ENCODE results near the gene CDC42BPA.
"Not testable (repeated sequence)": the region's sequence is repeated elsewhere in the genome, so short reads cannot be mapped to it uniquely, and the experiment has no call there.

The CDC42BPA gene

DNA sequence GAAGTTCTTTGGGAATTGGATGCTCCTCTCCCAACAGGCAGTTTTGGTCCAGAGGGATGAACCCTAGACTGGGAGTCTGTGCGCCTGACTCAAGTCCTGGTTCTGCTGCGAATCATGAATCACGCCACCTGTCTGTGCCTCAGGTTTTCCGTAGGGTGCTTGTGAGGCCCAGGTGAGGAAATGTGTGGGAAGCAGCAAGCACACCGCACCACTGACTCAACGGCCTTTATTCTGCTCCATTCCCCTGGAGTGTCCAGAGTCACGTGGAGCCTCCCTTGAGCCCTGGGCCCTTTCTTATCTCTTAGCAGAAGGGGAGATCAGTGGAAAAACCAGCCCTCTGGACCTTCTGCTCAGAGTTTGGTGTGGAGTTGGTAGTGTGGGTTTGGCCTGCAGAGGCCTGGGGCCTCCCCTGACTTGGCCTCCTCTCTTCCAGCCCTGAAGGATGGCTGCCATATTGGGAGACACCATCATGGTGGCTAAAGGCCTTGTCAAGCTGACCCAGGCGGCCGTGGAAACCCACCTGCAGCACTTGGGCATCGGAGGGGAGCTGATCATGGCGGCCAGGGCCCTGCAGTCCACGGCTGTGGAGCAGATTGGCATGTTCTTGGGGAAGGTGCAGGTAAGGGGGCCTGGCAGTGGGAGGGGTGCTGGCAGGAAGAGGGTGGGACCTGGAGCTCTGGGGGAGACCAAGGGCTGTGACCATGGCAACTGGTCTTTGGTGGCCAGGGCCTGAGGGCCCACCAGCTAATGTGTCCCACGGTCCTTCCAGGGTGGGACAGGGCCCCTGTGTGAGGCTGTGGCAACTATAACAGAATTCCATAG, 357.1 kb downstream of the CDC42BPA start:
- no peak for DNase-seq (ENCODE audit: low read depth)

DNA sequence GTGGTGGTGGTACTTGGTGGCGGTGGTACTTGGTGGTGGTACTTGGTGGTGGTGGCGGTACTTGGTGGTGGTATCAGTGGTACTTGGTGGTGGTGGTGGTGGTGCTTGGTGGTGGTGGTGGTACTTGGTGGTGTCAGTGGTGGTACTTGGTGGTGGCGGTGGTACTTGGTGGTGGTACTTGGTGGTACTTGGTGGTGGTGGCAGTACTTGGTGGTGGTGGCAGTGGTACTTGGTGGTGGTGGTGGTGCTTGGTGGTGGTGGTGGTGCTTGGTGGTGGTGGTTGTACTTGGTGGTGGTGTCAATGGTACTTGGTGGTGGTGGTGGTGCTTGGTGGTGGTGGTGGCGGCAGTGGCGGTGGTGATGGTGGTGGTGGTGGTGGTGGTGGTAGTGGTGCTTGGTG, 358.0 kb downstream of the CDC42BPA start:
- DNase-seq (ENCODE audit: low read depth) = no peak

DNA sequence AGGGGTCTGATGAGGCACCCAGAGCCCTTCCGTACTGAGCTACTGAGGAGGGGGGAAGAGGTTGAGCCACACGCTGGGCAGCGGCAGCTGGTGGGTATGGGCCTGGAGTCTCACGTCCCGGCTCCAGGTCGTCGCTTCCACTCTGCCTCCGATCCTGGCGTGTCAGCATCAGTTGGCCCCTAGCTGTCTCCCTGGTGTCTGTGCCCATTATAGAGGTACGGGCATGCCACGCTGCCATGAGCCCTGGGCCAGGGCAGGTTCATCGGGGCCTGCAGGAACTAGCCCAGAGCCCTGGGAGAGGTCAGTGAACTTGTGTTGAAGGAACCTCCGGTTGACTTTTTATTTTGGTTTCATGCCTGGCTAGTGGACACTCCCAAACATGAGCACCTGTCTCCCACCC, 360.0 kb downstream of the CDC42BPA start:
- DNase-seq (ENCODE audit: low read depth) = no peak

DNA sequence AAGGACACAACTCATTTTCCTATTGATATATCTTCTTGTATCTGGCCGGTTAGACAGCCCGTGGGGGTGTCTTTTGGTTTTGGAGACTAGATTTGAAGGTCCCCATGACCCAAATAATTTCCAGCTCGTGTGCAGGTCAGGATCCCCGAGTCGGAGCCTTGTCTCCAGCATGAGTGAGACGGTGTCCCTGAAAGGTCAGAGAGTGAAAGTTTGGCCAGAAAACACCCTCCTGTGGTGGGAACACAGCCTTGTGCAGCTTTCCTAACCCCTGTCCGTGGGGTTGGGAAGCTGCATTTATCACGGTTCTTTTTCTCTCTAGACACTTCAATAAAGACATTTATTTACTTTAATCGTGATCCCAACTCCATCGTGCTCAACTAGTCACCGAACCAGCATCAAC, 360.6 kb downstream of the CDC42BPA start:
- no peak for DNase-seq (ENCODE audit: low read depth)

DNA sequence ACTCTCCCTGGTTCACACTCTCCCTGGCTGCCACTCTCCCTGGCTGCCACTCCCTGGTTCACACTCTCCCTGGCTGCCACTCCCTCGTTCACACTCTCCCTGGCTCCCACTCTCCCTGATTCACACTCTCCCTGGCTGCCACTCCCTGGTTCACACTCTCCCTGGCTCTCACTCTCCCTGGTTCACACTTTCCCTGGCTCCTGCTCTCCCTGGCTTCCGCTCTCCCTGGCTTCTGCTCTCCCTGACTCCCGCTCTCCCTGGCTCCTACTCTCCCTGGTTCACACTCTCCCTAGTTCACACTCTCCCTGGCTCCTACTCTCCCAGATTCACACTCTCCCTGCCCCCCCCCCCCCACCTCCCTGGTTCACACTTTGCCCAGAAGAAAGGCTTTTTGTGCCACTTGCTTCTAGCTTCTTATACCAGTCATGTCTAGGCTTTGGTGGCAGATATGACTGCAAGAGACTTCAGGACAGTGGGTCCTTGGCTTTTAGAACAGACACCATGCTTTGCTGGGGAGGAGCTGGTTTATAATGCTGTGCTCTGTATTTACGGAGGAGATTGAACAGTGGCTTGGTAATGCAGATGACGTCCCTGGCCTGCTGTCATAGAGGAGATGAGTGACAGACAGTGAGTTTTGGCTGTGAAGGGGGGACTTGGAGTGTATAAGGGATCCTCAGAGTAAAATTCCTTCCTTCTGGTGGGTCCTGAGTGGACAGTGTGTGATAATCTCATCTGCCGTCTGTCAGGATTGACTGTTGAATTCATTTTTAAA, 361.2 kb downstream of the CDC42BPA start:
- DNase-seq (ENCODE audit: low read depth) = no peak

DNA sequence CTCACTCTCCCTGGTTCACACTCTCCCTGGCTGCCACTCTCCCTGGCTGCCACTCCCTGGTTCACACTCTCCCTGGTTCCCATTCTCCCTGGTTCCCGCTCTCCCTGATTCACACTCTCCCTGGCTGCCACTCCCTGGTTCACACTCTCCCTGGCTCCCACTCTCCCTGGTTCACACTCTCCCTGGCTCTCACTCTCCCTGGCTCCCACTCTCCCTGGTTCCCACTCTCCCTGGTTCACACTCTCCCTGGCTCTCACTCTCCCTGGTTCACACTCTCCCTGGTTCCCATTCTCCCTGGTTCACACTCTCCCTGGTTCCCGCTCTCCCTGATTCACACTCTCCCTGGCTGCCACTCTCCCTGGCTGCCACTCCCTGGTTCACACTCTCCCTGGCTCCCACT, 362.4 kb downstream of the CDC42BPA start:
- not testable (repeated sequence) for DNase-seq (ENCODE audit: low read depth)

DNA sequence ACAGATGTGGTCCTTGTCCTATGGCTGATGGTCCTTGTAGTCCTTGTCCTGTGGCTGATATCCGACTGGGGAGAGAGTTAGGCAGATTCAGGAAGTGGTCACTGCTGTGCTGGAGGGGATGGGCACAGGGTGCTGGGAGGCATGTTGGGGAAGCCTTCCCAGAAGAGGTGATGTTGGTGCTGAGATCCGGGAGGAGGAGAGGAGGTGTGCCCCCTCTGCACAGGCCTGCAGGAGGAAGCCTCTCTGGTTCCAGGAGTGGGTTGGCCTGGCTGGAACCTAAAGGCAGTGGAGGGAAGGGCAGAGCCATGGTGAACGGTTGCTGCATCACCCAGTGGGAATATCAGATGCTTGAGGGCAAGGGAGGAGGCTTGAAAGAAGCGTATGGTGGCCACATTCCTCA, 363.5 kb downstream of the CDC42BPA start:
- no peak for DNase-seq (ENCODE audit: low read depth)

DNA sequence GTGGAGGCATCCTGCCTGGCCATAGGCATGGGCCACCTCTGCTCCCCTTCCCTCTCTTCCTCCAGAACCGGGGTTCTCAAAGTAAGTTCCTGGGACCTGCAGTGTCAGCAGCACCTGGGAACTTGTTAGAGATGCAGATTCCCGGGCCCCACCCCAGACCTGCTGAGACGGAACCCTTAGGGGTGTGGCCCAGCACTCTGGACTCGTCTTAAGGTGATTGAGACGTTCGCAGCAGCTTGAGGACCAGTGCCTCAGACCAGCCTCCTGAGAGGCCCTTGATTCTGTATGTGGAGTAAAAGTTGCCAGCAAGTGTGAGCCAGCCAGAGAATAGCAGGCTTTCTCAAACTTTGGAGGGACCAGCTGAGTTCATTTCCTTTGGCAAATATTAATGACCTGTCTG, 364.0 kb downstream of the CDC42BPA start:
- no peak for DNase-seq (ENCODE audit: low read depth)

DNA sequence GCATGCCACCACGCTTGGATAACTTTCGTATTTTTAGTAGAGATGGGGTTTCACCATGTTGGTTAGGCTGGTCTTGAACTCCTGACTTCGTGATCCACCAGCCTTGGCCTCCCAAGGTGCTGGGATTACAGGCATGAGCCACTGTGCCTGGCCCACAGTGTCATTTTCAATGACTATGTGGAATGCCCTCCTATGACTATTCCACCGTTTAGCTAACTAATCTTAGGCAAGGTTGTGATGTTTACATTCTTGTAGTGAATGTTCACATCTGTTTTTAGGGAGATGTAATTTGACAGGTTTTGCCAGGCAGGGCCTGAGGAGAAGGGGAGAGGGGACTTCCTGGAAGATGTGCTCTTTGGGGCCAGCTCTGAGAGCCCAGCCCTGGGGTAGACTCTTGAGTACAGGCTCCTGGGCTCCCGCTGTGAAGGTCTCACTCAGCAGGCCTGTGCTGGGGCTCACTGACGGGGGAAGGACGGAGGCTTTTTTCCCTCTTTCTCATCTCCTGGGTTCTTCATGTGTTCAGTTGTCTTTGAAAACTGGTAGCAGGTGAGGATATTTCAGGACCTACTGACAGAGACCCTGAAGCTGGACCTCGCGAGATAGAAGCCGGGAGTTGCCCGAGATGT, 365.0 kb downstream of the CDC42BPA start:
- DNase-seq (ENCODE audit: low read depth) = peak; percentile 32

DNA sequence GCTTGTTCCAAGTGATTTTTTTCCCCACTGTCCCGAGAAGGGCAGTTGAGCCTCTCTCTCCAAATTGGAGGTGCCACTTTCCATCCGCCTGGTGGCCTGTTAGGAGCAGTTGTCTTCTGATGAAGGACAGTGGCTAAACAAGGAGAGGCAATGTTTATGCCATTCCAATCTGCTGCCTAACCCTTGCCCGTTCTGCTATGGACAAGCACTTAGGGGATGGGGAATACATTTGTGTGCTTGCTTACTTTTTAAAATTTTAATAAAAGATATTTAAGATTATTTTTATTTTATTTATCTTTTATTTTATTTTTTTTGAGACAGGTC, 366.2 kb downstream of the CDC42BPA start:
- DNase-seq (ENCODE audit: low read depth) = no peak

DNA sequence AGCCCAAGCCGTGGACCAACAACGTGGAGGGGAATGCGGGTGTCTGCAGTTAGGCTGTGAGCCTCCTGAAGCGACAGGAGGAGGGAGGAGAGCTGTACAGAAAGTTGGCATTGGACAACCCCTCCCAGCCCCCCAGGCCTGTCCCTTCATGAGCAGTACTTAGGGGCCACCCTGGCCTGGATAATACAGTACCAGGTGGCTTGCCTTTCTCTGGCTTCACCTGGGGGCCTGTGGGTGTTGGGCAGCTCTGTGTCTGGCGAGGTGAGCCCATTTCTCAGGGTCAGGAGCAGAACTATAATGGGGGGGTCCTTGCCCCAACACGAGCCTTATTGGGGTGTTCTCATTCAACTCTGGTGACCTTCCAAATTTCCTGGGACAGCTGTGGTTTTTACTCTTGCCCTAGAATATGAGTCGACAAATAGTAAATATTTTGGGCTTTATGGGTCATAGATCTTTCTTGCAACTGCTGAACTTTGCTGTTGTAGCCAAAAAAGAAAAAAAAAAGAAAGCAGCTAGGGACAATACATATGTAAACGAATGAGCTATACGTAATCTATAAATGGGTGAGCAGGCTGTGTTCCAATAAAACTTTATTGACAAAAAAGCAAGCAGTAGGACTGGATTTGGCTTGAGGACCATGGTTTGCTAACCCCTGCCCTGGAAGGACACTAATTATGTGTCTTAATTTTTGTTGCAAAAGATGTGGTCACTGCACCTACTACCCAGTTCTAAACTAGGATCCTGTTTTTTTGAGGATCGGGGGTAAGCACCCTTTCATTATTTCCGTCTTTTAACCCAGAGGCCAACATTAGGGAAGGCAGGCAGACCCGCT, 366.8 kb downstream of the CDC42BPA start:
- DNase-seq (ENCODE audit: low read depth) = no peak

DNA sequence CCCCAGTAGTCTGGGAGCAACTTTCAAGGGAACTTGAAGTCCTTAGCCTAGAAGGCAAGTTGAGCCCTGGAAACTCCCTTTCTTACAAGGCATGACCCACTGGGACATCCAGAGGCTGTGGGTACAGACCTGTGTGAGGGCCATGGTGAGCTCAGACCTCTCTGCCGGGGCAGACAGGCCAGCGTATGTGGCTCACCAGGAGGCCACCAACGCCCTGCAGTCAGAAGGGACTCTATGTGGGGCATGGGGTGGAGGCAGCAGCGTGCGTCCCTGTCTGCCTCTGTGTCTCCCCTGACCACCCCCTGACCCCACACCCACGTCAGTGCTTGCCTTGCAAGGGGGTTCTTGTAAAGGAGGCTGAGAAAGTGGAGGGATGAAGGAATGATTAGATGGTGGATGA, 367.4 kb downstream of the CDC42BPA start:
- no peak for DNase-seq (ENCODE audit: low read depth)

DNA sequence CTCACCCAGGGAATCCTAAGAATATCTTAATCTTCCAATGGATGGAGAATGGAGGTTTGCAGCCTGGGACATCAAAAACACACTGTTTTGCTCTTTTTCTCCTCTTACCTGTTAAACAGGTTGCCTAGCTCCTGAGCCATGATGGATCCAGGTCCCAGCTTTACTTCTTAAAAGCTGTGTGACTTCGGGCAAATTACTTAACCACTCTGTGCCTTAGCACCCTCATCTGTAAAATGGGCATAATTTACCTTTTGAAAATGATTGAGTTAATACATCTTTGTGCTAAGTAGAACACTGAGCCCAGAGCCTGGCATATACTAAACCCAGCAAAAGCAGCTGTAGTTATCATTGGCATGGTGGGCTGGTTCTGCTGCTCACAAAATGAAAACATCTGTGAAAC, 368.0 kb downstream of the CDC42BPA start:
- no peak for DNase-seq (ENCODE audit: low read depth)

DNA sequence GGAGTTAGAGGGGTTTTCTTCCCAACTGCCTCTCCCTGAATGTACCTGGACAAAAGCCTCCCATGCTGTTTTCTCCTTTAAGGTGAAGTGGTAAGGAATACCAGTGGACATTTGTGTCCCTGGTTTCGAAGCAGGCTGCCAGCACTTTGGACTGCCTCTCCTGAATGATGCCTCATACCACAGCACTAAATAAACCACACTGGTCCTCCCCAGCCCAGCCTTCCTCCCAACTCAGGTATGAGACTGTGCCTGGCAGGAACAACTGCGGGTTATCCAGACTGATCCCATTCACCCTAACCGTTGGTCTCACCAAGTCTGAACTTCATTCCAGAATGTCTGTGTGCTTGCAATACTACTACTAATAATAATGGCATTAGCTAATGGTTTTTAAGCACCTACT, 368.9 kb downstream of the CDC42BPA start:
- no peak for DNase-seq (ENCODE audit: low read depth)

DNA sequence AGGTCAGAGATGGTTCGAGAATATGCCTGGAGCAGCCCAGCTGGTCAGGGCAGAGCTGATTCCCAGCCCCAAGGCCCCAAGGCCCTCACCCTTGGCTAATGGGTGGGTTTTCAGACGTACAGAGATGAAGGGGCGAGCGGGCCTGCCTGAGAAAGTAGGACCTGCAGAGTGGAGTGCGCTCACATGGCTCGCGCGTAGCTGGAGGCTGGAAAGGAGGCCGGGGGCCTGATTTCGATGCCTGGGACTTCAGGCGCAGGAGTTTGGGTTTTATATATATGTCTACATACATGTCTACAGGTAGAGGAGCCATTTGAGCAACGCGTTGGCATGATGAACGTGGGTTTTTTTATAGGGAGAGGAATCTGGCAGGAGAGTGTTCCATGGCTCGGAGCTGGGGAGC, 369.3 kb downstream of the CDC42BPA start:
- no peak for DNase-seq (ENCODE audit: low read depth)

DNA sequence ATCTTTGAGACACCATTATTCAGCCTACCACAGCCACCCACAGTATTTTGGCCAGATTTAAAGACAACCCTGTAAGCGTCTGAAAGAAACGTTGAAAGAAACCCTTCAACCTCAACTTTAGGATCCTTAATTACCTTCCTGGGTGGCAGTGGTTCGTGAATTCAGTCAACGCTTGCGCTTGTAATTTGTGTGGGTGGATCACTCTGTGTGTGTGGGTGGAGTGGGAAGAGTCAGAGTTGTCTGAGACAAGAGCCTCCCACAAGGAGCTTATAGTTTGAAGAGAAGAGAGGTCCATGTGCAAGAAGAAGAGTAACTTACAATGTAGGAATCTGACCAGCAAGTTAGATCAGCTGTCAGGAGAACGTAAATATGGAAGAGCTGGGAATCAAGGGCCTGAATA, 369.8 kb downstream of the CDC42BPA start:
- no peak for DNase-seq (ENCODE audit: low read depth)

DNA sequence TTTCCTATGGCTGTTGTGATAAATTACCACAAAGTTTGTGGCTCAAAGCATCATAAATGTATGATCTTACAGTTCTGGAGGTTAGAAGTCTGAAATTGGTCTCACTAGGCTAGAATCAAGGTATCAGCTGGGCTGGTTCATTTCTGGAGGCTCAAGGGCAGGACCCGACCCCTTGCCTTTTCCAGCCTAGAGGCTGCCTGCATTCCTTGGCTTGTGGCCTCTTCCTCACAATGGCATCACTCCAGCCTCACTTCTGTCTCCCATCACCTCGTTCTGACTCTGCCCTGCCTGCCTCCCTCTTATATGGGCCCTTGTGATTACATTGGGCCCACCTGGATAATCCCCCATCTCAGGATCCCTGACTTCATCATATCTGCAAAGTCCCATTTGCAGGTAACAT, 370.2 kb downstream of the CDC42BPA start:
- DNase-seq (ENCODE audit: low read depth) = no peak

DNA sequence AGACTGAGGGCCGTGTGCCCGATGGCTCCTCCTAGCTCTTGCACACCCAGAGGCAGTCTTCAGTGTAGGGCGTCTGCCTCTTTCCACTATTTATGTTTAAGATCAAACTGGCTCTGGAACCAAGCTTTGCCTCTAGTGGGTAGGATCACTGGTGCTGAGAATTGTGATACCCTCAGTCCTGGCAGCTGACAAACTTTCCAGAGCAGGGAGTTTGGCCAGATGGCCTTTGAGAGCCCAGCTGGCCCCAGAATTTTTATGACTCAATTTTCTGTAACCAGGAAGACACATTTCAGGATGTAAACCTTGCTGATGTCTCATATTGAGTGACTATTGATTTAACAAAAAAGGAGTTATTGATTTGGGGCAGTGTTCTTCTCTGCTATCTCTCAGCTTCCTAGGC, 371.5 kb downstream of the CDC42BPA start:
- DNase-seq (ENCODE audit: low read depth) = no peak

DNA sequence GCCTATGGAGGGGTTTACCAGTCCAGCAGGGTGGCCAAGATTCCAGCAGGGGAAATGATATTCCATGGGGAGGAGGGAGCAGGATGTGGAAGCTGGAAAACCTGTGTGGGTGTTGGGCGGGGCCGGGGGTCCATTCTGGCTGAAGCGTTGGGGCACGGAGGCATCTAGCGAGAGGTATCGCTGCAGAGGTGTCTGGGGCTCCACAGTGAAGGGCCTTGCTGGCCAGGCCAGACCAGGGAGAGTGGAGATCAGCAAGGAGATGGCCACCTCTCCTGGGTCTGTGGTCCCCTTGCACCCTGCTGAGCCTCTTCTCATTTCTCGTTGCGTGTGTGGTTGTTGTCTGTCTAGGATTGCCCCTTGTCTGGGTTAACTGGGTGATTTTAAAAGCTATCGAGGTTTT, 372.0 kb downstream of the CDC42BPA start:
- DNase-seq (ENCODE audit: low read depth) = no peak

DNA sequence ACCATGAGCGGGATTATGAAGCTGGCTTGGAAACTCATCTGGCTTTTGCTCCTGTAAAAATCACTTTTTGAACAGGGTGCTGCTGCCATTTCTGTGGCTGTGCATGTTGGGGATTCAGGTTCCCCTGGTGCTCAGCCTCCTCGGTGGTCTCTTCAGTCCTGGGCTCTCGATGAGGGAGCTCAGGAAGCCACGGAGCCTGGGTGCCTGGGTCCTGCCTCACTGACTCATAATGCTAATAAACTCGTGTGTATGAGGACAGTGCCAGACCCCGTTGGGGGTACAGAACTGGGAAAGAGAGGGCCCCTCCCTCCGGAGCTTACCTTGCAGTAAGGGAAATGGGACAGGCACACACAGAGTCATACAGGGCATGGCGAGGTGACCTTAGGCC, 372.4 kb downstream of the CDC42BPA start:
- DNase-seq (ENCODE audit: low read depth) = no peak

DNA sequence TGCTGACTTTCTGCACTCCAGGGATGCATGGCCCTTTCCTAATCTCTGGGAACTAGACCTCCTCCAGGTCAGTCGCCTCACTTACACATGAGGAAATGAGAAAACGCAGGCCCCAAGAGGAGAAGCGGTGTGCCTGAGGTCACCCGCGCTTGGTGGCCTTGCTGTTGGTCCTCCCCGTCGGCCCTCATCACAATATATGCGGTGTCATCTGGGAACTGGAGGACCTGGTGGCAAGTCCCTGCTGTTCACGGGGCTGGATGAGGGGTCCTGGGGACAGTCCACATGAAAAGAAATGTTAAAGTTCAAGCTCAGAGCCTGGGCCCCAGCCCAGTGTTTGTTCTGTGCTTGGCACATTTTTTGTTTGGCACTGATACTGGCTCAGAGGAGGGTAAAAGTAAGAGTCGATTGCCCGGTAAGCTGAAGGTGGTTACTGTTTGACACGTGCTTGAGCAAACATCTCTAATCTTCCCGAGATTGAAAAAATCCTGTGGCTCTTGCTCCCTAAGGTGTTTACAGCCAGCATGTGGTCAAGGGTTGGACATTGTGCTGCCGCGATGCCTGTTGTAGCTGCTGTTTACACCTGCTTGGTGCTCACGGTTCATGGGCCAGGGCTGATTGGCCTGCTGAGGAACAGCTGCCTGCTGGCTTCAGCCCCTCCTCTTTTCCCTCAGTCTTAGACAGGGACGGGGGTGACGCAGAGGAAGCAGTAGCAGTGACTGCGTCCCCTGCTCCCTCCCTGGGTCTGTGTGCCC, 373.0 kb downstream of the CDC42BPA start:
- no peak for DNase-seq (ENCODE audit: low read depth)

DNA sequence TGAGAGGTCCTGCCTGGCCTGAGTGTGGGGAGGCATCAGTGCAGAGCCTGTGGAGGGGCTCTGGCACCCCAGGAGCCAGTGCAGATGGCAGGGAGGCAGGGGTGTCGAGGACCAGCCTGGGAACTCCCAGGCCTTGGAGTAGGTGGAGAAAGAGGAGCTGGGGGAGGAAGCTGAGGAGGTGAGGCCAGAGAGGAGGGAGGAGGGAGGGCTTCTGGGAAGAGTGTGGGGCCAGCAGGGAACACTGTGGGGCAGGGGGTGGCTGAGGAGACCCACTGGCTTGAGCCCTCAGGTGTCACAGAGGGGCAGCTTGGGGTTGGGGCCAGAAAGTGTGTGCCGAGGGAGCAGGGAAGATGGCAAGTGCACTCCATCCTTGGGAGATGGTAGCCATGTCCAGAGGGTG, 374.4 kb downstream of the CDC42BPA start:
- DNase-seq (ENCODE audit: low read depth) = no peak

Measured in amniotic epithelial cell (primary cell).